CD4-positive, CD25-positive, alpha-beta regulatory T cell (primary cell): ENCODE results near the gene GAN. TPM values are rescaled to one million over a fixed set of nuclear protein-coding genes. Genes with fewer than 3 reads are reported as not detected.

Source experiments
- ATAC-seq, 2 donors: fragments of 150-1000 bp; cut with Tn5 transposase; one replicate each; pipeline ENCODE4 v1.10.0; 2021; ENCODE audit warnings: low read depth in 2 of 2, moderate number of reproducible peaks in 2 of 2, moderate library complexity in 1 of 2
- DNase-seq, 3 donors: peaks; one replicate each; pipeline versions ENCODE4 v3.0.0 to v3.0.0-alpha.2; 2012 to 2022; ENCODE audit warnings: mixed read lengths in 1 of 3
- H3K27ac ChIP-seq: one replicate; pipeline ENCODE4 v1.7.0; 2013; ENCODE audit warnings: mild to moderate bottlenecking, low read length; ENCODE audit not compliant: insufficient read depth, poor library complexity, severe bottlenecking
- H3K27me3 ChIP-seq: one replicate; pipeline ENCODE4 v1.7.0; 2013; ENCODE audit warnings: low read length; ENCODE audit not compliant: control insufficient read depth, insufficient read depth
- H3K36me3 ChIP-seq: one replicate; pipeline ENCODE4 v1.7.0; 2013; ENCODE audit warnings: mild to moderate bottlenecking, low read length, moderate library complexity; ENCODE audit not compliant: control insufficient read depth, insufficient read depth
- H3K4me1 ChIP-seq: 2 replicates; pipeline ENCODE4 v1.7.0; 2013; ENCODE audit warnings: mild to moderate bottlenecking, low read length; ENCODE audit not compliant: insufficient read depth, control insufficient read depth, poor library complexity, severe bottlenecking
- H3K4me3 ChIP-seq: one replicate; pipeline ENCODE4 v1.7.0; 2013; ENCODE audit warnings: low read depth, mild to moderate bottlenecking, low read length, moderate library complexity
- H3K9me3 ChIP-seq, 2 experiments: 1 replicate in 1 of 2; 2 replicates in 1 of 2; pipeline ENCODE4 v1.7.0; 2013; ENCODE audit warnings: low read length in 2 of 2, mild to moderate bottlenecking in 1 of 2, moderate library complexity in 1 of 2; ENCODE audit not compliant: control insufficient read depth in 2 of 2
- H3K27ac Mint-ChIP-seq, 3 donors: one replicate each; pipeline ENCODE4 v1.8.0; 2020 to 2022; ENCODE audit warnings: mild to moderate bottlenecking in 3 of 3, mixed read lengths in 3 of 3, moderate library complexity in 2 of 3
- H3K27me3 Mint-ChIP-seq: one replicate; pipeline ENCODE4 v1.8.0; 2022; ENCODE audit warnings: mild to moderate bottlenecking, mixed read lengths
- H3K36me3 Mint-ChIP-seq: one replicate; pipeline ENCODE4 v1.8.0; 2020; ENCODE audit warnings: mixed read lengths
- H3K4me1 Mint-ChIP-seq, 4 donors: one replicate each; pipeline ENCODE4 v1.8.0; 2020 to 2022; ENCODE audit warnings: mixed read lengths in 4 of 4, mild to moderate bottlenecking in 1 of 4
- H3K4me3 Mint-ChIP-seq, 4 donors: one replicate each; pipeline ENCODE4 v1.8.0; 2020 to 2022; ENCODE audit warnings: mild to moderate bottlenecking in 4 of 4, mixed read lengths in 4 of 4, moderate library complexity in 3 of 4
- H3K9me3 Mint-ChIP-seq, 7 donors: one replicate each; pipeline ENCODE4 v1.8.0; 2020 to 2022; ENCODE audit warnings: mixed read lengths in 7 of 7, mild to moderate bottlenecking in 3 of 7, moderate library complexity in 2 of 7
- polyA plus RNA-seq, 4 donors: library from polyadenylated mRNA; unstranded; fragments of 300-500 nt; fragmentation: Illumina TruSeq; gene quantifications; one replicate each; pipeline ENCODE4 v1.2.3, GENCODE V29; 2021
- total RNA-seq: library from RNA; stranded (reverse); gene quantifications from one replicate; pipeline ENCODE4 v1.2.3, GENCODE V29; 2022

The GAN gene
- total and polyA plus RNA-seq, 5 donors from 2014 or later: 1.2 to 14.0 (median 2.7) TPM

GRCh38 chr16:81321536-81321935, 6.8 kb downstream of the GAN start:
- H3K4me3 ChIP-seq: no peak overlapping the region
- no peak for DNase-seq
- peaks cover 11 to 49% (median 38%) of the 10 kb centered on the region in 4 donors for H3K4me1 Mint-ChIP-seq
- H3K27me3 Mint-ChIP-seq: no peaks in the 10 kb centered on the region
- H3K36me3 Mint-ChIP-seq: peaks cover 16% of the 10 kb centered on the region
- no peak overlapping the region for H3K27ac ChIP-seq
- H3K27me3 ChIP-seq: no peaks in the 10 kb centered on the region
- H3K27ac Mint-ChIP-seq: no peak overlapping the region
- H3K4me3 Mint-ChIP-seq: no peak overlapping the region
- H3K36me3 ChIP-seq: no peaks in the 10 kb centered on the region
- H3K9me3 Mint-ChIP-seq: no peaks in the 10 kb centered on the region
- no peak for ATAC-seq
- H3K4me1 ChIP-seq: no peaks in the 10 kb centered on the region
- H3K9me3 ChIP-seq: no peaks in the 10 kb centered on the region

GRCh38 chr16:81324808-81325207, 10.0 kb downstream of the GAN start:
- H3K4me3 ChIP-seq: no peak overlapping the region
- Mint-ChIP-seq H3K4me3 (no peak overlapping the region), H3K27me3 (no peaks in the 10 kb centered on the region), H3K36me3 (peaks cover 20% of the 10 kb centered on the region), H3K9me3 (no peaks in the 10 kb centered on the region), H3K27ac (no peak overlapping the region), H3K4me1 (peaks cover 11 to 36% (median 29%) of the 10 kb centered on the region in 4 donors)
- H3K27ac ChIP-seq: no peak overlapping the region
- H3K27me3 ChIP-seq: no peaks in the 10 kb centered on the region
- no peaks in the 10 kb centered on the region for H3K9me3 ChIP-seq
- DNase-seq (no peak), ATAC-seq (no peak)
- no peaks in the 10 kb centered on the region for H3K36me3 ChIP-seq
- no peaks in the 10 kb centered on the region for H3K4me1 ChIP-seq

GRCh38 chr16:81327011-81327410, 12.2 kb downstream of the GAN start:
- Histone ChIP-seq H3K27ac (no peak overlapping the region), H3K4me1 (no peaks in the 10 kb centered on the region), H3K9me3 (no peaks in the 10 kb centered on the region), H3K27me3 (no peaks in the 10 kb centered on the region), H3K4me3 (no peak overlapping the region), H3K36me3 (no peaks in the 10 kb centered on the region)
- ATAC-seq (no peak), DNase-seq (no peak)
- Mint-ChIP-seq H3K27me3 (no peaks in the 10 kb centered on the region), H3K4me1 (peaks cover 5 to 24% (median 20%) of the 10 kb centered on the region in 4 donors), H3K27ac (no peak overlapping the region), H3K4me3 (peak overlapping the region in 1 of 4 donors; percentile 38), H3K9me3 (no peaks in the 10 kb centered on the region), H3K36me3 (peaks cover 26% of the 10 kb centered on the region)

GRCh38 chr16:81327447-81328196, 12.9 kb downstream of the GAN start:
- H3K9me3 Mint-ChIP-seq: no peaks in the 10 kb centered on the region
- H3K36me3 ChIP-seq: no peaks in the 10 kb centered on the region
- peaks cover 31% of the 10 kb centered on the region for H3K36me3 Mint-ChIP-seq
- no peak overlapping the region for H3K27ac Mint-ChIP-seq
- H3K9me3 ChIP-seq: no peaks in the 10 kb centered on the region
- no peak overlapping the region for H3K27ac ChIP-seq
- ATAC-seq: no peak
- no peaks in the 10 kb centered on the region for H3K27me3 ChIP-seq
- no peaks in the 10 kb centered on the region for H3K4me1 ChIP-seq
- peaks cover 9 to 24% (median 22%) of the 10 kb centered on the region in 4 donors for H3K4me1 Mint-ChIP-seq
- no peak overlapping the region for H3K4me3 Mint-ChIP-seq
- DNase-seq: no peak
- H3K4me3 ChIP-seq: no peak overlapping the region
- no peaks in the 10 kb centered on the region for H3K27me3 Mint-ChIP-seq

GRCh38 chr16:81329947-81330346, 15.2 kb downstream of the GAN start:
- no peak for DNase-seq
- Histone ChIP-seq H3K4me3 (no peak overlapping the region), H3K36me3 (no peaks in the 10 kb centered on the region), H3K27me3 (no peaks in the 10 kb centered on the region), H3K27ac (no peak overlapping the region), H3K9me3 (no peaks in the 10 kb centered on the region), H3K4me1 (no peaks in the 10 kb centered on the region)
- peaks cover 10 to 24% (median 19%) of the 10 kb centered on the region in 4 donors for H3K4me1 Mint-ChIP-seq
- H3K27me3 Mint-ChIP-seq: no peaks in the 10 kb centered on the region
- ATAC-seq: no peak
- H3K36me3 Mint-ChIP-seq: peaks cover 29% of the 10 kb centered on the region
- peak overlapping the region in 1 of 4 donors; percentile 56 for H3K4me3 Mint-ChIP-seq
- peaks cover 0 to 5% (median 0%) of the 10 kb centered on the region in 7 donors for H3K9me3 Mint-ChIP-seq
- H3K27ac Mint-ChIP-seq: peak overlapping the region in 1 of 3 donors; percentile 76

GRCh38 chr16:81333356-81333755, 18.6 kb downstream of the GAN start:
- Mint-ChIP-seq H3K27ac (no peak overlapping the region), H3K4me3 (no peak overlapping the region), H3K36me3 (peaks cover 23% of the 10 kb centered on the region), H3K9me3 (peaks cover 0 to 5% (median 0%) of the 10 kb centered on the region in 7 donors), H3K4me1 (peaks cover 7 to 21% (median 15%) of the 10 kb centered on the region in 4 donors), H3K27me3 (no peaks in the 10 kb centered on the region)
- no peak overlapping the region for H3K27ac ChIP-seq
- DNase-seq: no peak
- no peak overlapping the region for H3K4me3 ChIP-seq
- no peaks in the 10 kb centered on the region for H3K4me1 ChIP-seq
- no peaks in the 10 kb centered on the region for H3K27me3 ChIP-seq
- H3K9me3 ChIP-seq: no peaks in the 10 kb centered on the region
- ATAC-seq: no peak
- H3K36me3 ChIP-seq: no peaks in the 10 kb centered on the region

- no peak overlapping the region for H3K27ac Mint-ChIP-seq
- Histone ChIP-seq H3K36me3 (no peaks in the 10 kb centered on the region), H3K9me3 (no peaks in the 10 kb centered on the region), H3K27ac (no peak overlapping the region), H3K4me1 (no peaks in the 10 kb centered on the region), H3K4me3 (no peak overlapping the region), H3K27me3 (no peaks in the 10 kb centered on the region)
- H3K9me3 Mint-ChIP-seq: peaks cover 0 to 7% (median 0%) of the 10 kb centered on the region in 7 donors
- peaks cover 18% of the 10 kb centered on the region for H3K36me3 Mint-ChIP-seq
- no peak overlapping the region for H3K4me3 Mint-ChIP-seq
- H3K4me1 Mint-ChIP-seq: peaks cover 5 to 20% (median 9%) of the 10 kb centered on the region in 4 donors
- ATAC-seq (no peak), DNase-seq (peak in 1 of 3 donors; percentile 5)
- no peaks in the 10 kb centered on the region for H3K27me3 Mint-ChIP-seq
Observed at GRCh38 chr16:81335669-81336068, 20.9 kb downstream of the GAN start.

- ATAC-seq: no peak
- no peaks in the 10 kb centered on the region for H3K27me3 Mint-ChIP-seq
- Histone ChIP-seq H3K4me1 (no peaks in the 10 kb centered on the region), H3K27me3 (no peaks in the 10 kb centered on the region), H3K4me3 (no peak overlapping the region), H3K27ac (no peak overlapping the region), H3K9me3 (no peaks in the 10 kb centered on the region), H3K36me3 (no peaks in the 10 kb centered on the region)
- no peak for DNase-seq
- peaks cover 5 to 20% (median 9%) of the 10 kb centered on the region in 4 donors for H3K4me1 Mint-ChIP-seq
- no peak overlapping the region for H3K4me3 Mint-ChIP-seq
- H3K36me3 Mint-ChIP-seq: peaks cover 21% of the 10 kb centered on the region
- peaks cover 0 to 9% (median 2%) of the 10 kb centered on the region in 7 donors for H3K9me3 Mint-ChIP-seq
- H3K27ac Mint-ChIP-seq: peak overlapping the region in 1 of 3 donors; percentile 61
Observed at GRCh38 chr16:81337097-81337496, 22.3 kb downstream of the GAN start.
